IPS-11a (cell line): ENCODE results near the gene STH.

ENCODE experiments used
- H3K4me3 ChIP-seq: one replicate; pipeline ENCODE4 v1.5.1; 2013; ENCODE audit warnings: low read depth, low read length, control low read depth

STH gene

DNA sequence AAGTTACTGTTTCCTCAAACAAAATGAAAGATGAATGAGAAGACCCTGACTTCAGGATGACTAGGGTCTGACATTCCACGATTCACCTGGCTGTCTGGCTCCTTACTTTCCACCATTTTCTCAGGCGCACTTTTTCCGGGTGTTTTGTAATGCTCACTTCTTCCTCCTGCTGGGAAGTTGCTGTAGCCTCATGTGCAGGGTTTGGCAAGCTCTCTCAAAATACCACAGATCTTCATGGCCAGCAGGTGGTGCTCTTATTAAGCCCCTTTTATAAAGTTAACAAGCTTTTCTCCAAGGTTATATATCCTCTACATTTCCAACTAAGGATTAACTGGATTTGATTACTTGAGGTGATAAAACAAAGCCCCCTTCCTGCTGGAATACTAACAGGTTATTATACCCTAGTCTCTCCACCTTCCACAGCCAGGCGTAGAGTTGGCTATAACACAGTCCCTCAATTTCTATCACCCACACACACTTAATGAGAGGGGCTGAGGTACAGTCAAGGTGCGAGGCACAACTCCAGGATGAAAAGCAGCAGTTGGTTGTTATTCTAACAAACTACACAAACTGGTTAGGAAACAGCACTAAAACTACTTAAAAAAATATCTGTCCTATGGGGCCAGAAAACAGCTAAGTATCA, 45.4 kb downstream of the STH start:
- H3K4me3 ChIP-seq = no peak overlapping the region

DNA sequence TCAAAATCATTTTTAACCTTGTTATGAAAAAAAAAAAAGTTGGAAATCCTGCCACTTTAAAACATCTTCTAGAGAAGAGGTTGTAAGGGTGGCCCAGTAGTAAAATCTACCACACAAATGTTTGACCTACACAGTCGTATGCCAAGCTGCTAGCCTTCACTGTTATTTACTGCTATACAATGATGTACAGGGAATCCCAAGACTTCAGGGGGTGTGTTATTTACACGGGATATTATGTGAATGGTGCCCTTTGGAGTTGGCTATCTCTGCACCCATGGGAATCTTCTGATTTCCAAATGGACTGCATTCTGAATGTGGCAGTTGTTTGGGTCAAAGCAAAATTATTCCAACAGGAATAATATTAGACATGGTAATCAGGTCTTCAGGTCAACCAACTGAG, 45.9 kb downstream of the STH start:
- no peak overlapping the region for H3K4me3 ChIP-seq

DNA sequence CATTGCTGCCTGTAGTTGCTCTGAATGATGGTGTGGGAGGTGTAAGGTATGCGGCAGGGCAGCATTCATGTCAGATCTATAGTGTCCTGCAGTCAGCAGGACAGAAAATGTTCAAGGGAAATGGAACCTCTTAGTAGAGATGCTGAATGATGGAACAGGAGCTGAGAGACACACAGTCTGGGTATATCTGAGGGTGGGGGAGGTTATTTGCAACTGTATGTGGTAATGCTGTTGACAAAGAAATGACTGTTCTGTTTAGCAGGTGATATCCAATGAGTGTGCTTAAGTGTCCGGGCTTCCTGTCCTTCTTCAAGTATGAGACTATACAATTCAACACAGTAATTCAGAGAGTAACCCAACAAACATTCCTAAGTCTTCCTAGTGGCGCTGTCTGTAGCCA, 46.6 kb downstream of the STH start:
- H3K4me3 ChIP-seq = no peak overlapping the region

DNA sequence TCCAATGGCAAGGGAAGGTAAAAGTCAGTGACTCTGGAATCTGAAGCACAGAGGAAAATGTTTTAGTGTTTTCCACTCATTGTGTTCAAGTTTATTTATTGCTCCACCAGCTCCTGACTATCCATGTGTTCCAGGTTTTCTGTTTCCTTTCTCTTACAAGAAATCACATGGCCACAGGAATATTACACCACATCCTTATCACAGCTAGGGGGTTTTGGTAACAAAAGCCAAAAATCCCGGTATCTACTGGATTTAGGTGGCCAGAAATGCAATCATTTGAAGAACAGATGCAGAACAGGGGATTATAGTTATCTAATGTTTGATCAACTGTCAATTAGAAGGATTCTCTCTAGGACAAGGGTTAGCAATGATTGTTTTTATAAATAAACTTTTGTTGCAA, 47.9 kb downstream of the STH start:
- no peak overlapping the region for H3K4me3 ChIP-seq

DNA sequence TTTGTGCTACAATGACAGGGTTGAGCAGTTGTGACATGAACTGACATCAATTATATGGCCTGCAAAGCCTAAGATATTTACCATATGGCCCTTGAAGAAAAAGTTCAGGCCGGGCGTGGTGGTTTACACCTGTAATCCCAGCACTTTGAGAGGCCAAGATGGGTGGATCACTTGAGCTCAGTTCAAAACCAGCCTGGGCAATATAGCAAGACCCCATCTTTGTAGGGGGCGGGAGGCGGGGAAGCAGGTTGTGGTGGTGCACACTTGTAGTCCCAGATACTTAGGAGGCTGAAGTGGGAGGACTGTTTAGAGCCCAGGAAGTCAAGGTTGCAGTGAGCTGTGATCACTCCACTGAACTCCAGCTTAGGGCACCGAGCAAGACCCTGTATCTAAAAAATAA, 48.3 kb downstream of the STH start:
- H3K4me3 ChIP-seq = no peak overlapping the region

DNA sequence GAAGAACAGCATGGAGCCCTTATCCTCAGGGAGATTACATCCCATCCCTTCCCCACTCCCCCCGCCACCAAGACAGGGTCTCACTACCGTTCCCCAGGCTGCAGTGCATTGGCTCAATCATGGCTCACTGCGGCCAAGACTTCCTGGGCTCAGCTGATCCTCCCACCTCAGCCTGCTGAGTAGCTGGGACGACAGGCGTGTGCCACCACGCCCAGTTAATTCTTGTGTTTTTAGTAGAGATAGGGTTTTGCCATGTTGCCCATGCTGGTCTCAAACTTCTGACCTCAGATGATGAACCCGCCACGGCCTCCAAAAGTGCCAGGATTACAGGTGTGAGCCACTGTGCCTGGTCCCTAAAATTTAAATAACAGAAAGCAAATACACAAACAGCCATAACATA, 48.8 kb downstream of the STH start:
- H3K4me3 ChIP-seq = no peak overlapping the region
